ENCODE measurements around the gene ZGRF1. TPM values are rescaled to one million over a fixed set of nuclear protein-coding genes. Genes with fewer than 3 reads are reported as not detected.

ZGRF1 gene
- total and polyA plus RNA-seq, 10 of the 15 experiments (the other 5 are each of a cell fraction or from before 2014, with no cell fraction given) = 8.5 to 32.1 (median 20.1) TPM

DNA sequence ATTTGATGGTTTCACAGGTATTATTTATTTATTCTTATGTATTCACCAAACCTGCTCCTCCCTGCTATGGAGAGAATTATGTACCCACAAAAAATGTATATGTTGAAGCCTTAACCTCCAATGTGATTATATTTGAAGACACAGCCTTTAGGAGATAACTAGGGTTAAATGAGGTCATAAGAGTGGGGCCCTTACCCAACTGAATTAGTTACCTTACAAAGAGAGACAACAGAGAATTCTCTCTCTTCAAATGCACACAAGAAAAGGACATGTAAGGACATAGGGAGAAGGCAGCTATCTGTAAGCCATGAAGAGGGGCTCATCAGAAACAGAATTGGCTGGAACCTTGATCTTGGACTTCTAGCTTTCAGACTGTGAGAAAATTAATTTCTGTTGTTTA, 44.0 kb downstream of the ZGRF1 start:
- POLR2A ChIA-PET = no interaction called here
- H3K4me2 ChIP-seq (ENCODE audit: control insufficient read depth, insufficient read depth) = no peak overlapping the region
- SMC1A ChIA-PET (ENCODE audit: uncharacterized antibody, unreplicated experiment) = interaction anchor here (0.6 kb wide), 1 partner anchor 11 kb away, joined by 3 read pairs; no protein-coding TSS in a partner anchor
- FAIRE-seq (no peak), DNase-seq (ENCODE audit: low read depth, low spot score) (no peak), ATAC-seq (no peak)
- no peaks in the 10 kb centered on the region for H3K9me3 ChIP-seq (replicated peaks; ENCODE audit: control insufficient read depth, insufficient read depth, low read length)
- no peaks in the 10 kb centered on the region for H4K20me1 ChIP-seq (ENCODE audit: control insufficient read depth, insufficient read depth)
- H3K9ac ChIP-seq (ENCODE audit: control insufficient read depth, insufficient read depth, low read length) = no peak overlapping the region
- peaks cover 3% of the 10 kb centered on the region; the same call in 1 of the 2 replicates for H3K4me1 ChIP-seq (ENCODE audit: control insufficient read depth, insufficient read depth, low read length)
- no peak overlapping the region for H3K4me3 ChIP-seq
- H3K27me3 ChIP-seq (replicated peaks in 1 of 2; ENCODE audit: control insufficient read depth in 2 of 2, insufficient read depth in 2 of 2, low read length in 1 of 2) = no peaks in the 10 kb centered on the region
- no peak overlapping the region for H3K27ac ChIP-seq (ENCODE audit: control insufficient read depth, insufficient read depth)
- in situ Hi-C loops (cut with MboI) = no loop called here
- H3K36me3 ChIP-seq (ENCODE audit: control insufficient read depth in 2 of 2, insufficient read depth in 2 of 2, low read length in 1 of 2) = no peaks in the 10 kb centered on the region; a peak in 1 of 4 replicates
- RAD21 ChIA-PET (ENCODE audit: unreplicated experiment) = no interaction called here
- CTCF ChIA-PET = no interaction called here
- BruUV-seq (replicated peaks) = no TSS peak
- no peaks in the 10 kb centered on the region for H3K79me2 ChIP-seq (ENCODE audit: control insufficient read depth, insufficient read depth, low read length)
- H2AFZ ChIP-seq (ENCODE audit: control insufficient read depth, low read depth, low read length) = no peak overlapping the region
- intact Hi-C loops (cut with micrococcal nuclease; ENCODE audit: unreplicated experiment) = no loop called here
- TF ChIP-seq HDGF (IDR thresholded peaks at IDR 0.05) (no peak), EP300 (IDR thresholded peaks at IDR 0.05; ENCODE audit: borderline replicate concordance in 1 of 2, control insufficient read depth in 1 of 2, low read depth in 2 of 2, low read length in 2 of 2) (no peak), RUNX3 (IDR thresholded peaks at IDR 0.05; ENCODE audit: low read length) (no peak), RFX5 (IDR thresholded peaks at IDR 0.05; ENCODE audit: low read depth, low read length) (no peak), NKRF (conservative IDR thresholded peaks at IDR 0.05) (no peak), SIN3A (IDR thresholded peaks at IDR 0.05; ENCODE audit: low read depth, low read length) (no peak)

- in situ Hi-C loops (cut with MboI) = no loop called here
- Histone ChIP-seq H3K4me1 (ENCODE audit: control insufficient read depth, insufficient read depth, low read length) (peaks cover 3% of the 10 kb centered on the region; the same call in 1 of the 2 replicates), H3K4me3 (no peak overlapping the region), H3K4me2 (ENCODE audit: control insufficient read depth, insufficient read depth) (no peak overlapping the region), H3K79me2 (ENCODE audit: control insufficient read depth, insufficient read depth, low read length) (no peaks in the 10 kb centered on the region), H3K9me3 (replicated peaks; ENCODE audit: control insufficient read depth, insufficient read depth, low read length) (no peaks in the 10 kb centered on the region), H3K27me3 (replicated peaks in 1 of 2; ENCODE audit: control insufficient read depth in 2 of 2, insufficient read depth in 2 of 2, low read length in 1 of 2) (no peaks in the 10 kb centered on the region), H2AFZ (ENCODE audit: control insufficient read depth, low read depth, low read length) (no peak overlapping the region), H3K9ac (ENCODE audit: control insufficient read depth, insufficient read depth, low read length) (no peak overlapping the region), H3K27ac (ENCODE audit: control insufficient read depth, insufficient read depth) (no peak overlapping the region), H4K20me1 (ENCODE audit: control insufficient read depth, insufficient read depth) (no peaks in the 10 kb centered on the region), H3K36me3 (ENCODE audit: control insufficient read depth in 2 of 2, insufficient read depth in 2 of 2, low read length in 1 of 2) (peaks cover 0 to 4% of the 10 kb centered on the region in 2 experiments; a peak in 2 of 4 replicates)
- ChIA-PET SMC1A (ENCODE audit: uncharacterized antibody, unreplicated experiment) (no interaction called here), CTCF (no interaction called here), RAD21 (ENCODE audit: unreplicated experiment) (no interaction called here), POLR2A (no interaction called here)
- FAIRE-seq (no peak), DNase-seq (ENCODE audit: low read depth, low spot score) (no peak), ATAC-seq (no peak)
- intact Hi-C loops (cut with micrococcal nuclease; ENCODE audit: unreplicated experiment) = no loop called here
- WGBS (ENCODE audit: insufficient coverage, insufficient replicate concordance, low lambda C conversion rate, missing lambda C conversion rate) = 100% methylated on average over 1 of the region's 1 CpG
- TF ChIP-seq ATF7 (IDR thresholded peaks at IDR 0.05; ENCODE audit: low read depth) (no peak), SIN3A (IDR thresholded peaks at IDR 0.05; ENCODE audit: low read depth, low read length) (no peak), HDGF (IDR thresholded peaks at IDR 0.05) (no peak), TCF12 (IDR thresholded peaks at IDR 0.05; ENCODE audit: low read depth, low read length) (no peak), ZNF274 (IDR thresholded peaks at IDR 0.05; ENCODE audit: insufficient read depth, insufficient read length) (no peak)
- TF ChIP-seq, protein P1, sequence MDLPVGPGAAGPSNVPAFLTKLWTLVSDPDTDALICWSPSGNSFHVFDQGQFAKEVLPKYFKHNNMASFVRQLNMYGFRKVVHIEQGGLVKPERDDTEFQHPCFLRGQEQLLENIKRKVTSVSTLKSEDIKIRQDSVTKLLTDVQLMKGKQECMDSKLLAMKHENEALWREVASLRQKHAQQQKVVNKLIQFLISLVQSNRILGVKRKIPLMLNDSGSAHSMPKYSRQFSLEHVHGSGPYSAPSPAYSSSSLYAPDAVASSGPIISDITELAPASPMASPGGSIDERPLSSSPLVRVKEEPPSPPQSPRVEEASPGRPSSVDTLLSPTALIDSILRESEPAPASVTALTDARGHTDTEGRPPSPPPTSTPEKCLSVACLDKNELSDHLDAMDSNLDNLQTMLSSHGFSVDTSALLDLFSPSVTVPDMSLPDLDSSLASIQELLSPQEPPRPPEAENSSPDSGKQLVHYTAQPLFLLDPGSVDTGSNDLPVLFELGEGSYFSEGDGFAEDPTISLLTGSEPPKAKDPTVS (IDR thresholded peaks at IDR 0.05; ENCODE audit: low read depth, low read length) = no peak
- BruUV-seq (replicated peaks) = no TSS peak
Observed at GRCh38 chr4:112591593-112591992, 45.1 kb downstream of the ZGRF1 start.

Data from GM12878 (cell line).